Measurements from ENCODE around the gene NR3C2.

Gene NR3C2

GRCh38 chr4:148445071-148445859, 3.1 kb upstream of the NR3C2 start:
- ChIA-PET POLR2A (no interaction called here), CTCF (no interaction called here)
- DNase-seq (ENCODE audit: low read depth, low spot score): no peak
- no peak for TF ChIP-seq CTCF (IDR thresholded peaks at IDR 0.05; ENCODE audit: insufficient read depth, low read length, missing control alignments)
- peak overlapping the region; percentile 51 for H3K4me3 ChIP-seq (ENCODE audit: low read depth, low read length)

DNA sequence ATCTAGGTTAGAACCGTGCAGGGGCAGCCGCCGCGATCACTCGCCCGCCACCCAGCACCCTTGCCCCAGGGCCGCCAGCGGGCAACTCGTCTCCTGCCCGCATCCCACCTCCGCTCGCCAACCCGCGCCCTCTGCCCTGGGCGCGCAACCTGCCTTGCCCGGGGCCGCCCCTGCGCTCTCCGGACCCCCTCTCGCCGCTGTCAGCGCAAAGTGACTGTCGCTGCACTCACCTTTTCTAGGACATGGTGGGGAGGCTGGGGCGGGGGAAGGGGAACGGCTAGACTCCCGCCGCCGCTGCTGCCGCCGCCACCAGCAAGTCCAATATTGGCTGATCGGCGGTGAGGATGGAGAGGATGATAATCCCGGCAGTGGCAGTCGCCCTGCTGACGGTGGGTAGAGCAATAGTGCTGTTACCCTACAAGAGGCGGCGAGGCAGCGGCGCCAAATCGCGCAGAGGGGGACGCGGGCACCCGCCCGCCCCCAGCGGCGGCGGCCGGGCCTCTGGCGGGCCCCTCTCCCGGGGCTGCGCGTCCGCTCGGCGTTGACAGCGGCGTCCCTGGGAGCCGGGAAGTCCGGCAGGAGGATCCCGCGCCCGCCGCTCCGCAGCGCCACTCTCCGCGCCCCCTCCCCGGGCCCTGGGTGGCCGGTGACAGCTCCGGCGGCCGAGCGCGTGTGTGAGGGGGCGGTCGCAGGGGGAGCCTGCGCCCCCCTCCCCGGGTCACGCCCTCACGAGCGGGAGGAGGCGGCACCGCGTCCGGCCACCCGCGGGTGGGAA, 2.3 kb upstream of the NR3C2 start:
- no peak for DNase-seq (ENCODE audit: low read depth, low spot score)
- ChIA-PET POLR2A (no interaction called here), CTCF (no interaction called here)
- H3K4me3 ChIP-seq (ENCODE audit: low read depth, low read length): peak overlapping the region; percentile 51
- TF ChIP-seq CTCF (IDR thresholded peaks at IDR 0.05; ENCODE audit: insufficient read depth, low read length, missing control alignments): no peak

- peak overlapping the region; percentile 72 for H3K4me3 ChIP-seq (ENCODE audit: low read depth, low read length)
- DNase-seq (ENCODE audit: low read depth, low spot score): no peak
- no peak for TF ChIP-seq CTCF (IDR thresholded peaks at IDR 0.05; ENCODE audit: insufficient read depth, low read length, missing control alignments)
- ChIA-PET CTCF (no interaction called here), POLR2A (no interaction called here)
Observed at GRCh38 chr4:148443512-148444295, 1.5 kb upstream of the NR3C2 start.

- TF ChIP-seq CTCF (IDR thresholded peaks at IDR 0.05; ENCODE audit: insufficient read depth, low read length, missing control alignments): no peak
- ChIA-PET POLR2A (no interaction called here), CTCF (no interaction called here)
- no peak for DNase-seq (ENCODE audit: low read depth, low spot score)
- peak overlapping the region; percentile 72 for H3K4me3 ChIP-seq (ENCODE audit: low read depth, low read length)
Observed at GRCh38 chr4:148442832-148443511, 758 bp upstream of the NR3C2 start.

GRCh38 chr4:148441624-148441985, 609 bp downstream of the NR3C2 start:
- ChIA-PET CTCF (no interaction called here), POLR2A (no interaction called here)

More at GRCh38 chr4:148441624-148441985, 609 bp downstream of the NR3C2 start:
- TF ChIP-seq CTCF (IDR thresholded peaks at IDR 0.05; ENCODE audit: insufficient read depth, low read length, missing control alignments): no peak
- peak overlapping the region; percentile 72 for H3K4me3 ChIP-seq (ENCODE audit: low read depth, low read length)
- DNase-seq (ENCODE audit: low read depth, low spot score): no peak
